A673 (cell line): ENCODE results near the gene BRAF. TPM values are rescaled to one million over a fixed set of nuclear protein-coding genes. Genes with fewer than 3 reads are reported as not detected.

Source experiments
- BruUV-seq: library from RNA; stranded (reverse); fragments of 400-500 nt; replicated peaks from 2 replicates; lab custom pipeline; 2021; lab: Mats Ljungman, UMichigan
- CTCF ChIA-PET: fragments of 300-600 bp; sonication (Branson Sonifier 250); formaldehyde crosslinking; loops from one replicate; lab custom pipeline; 2022; ENCODE audit warnings: antibody characterized with exemption; lab: Charles Lee
- POLR2A ChIA-PET: fragments of 300-600 bp; sonication (Branson Sonifier 250); formaldehyde crosslinking; loops from one replicate; lab custom pipeline; 2022; ENCODE audit warnings: antibody characterized with exemption; ENCODE audit not compliant: low non-redundant PET; lab: Charles Lee
- DNase-seq: peaks from one replicate; pipeline ENCODE4 v3.0.0-alpha.2; 2015; ENCODE audit warnings: low spot score
- H3K27ac ChIP-seq: fragments of 200-600 bp; sonication (generic); 2 replicates; pipeline ENCODE4 v1.5.1; 2016; ENCODE audit warnings: mixed run types, low read depth, mild to moderate bottlenecking, mixed read lengths, antibody characterized with exemption, low read length; ENCODE audit not compliant: poor library complexity, severe bottlenecking
- H3K27me3 ChIP-seq: fragments of 200-600 bp; sonication (generic); replicated peaks from 2 replicates; pipeline ENCODE4 v1.6.1; 2017; ENCODE audit warnings: mixed run types, low read depth, mild to moderate bottlenecking, mixed read lengths, antibody characterized with exemption, low read length; ENCODE audit not compliant: insufficient read depth, poor library complexity
- H3K36me3 ChIP-seq: fragments of 200-600 bp; sonication (generic); 2 replicates; pipeline ENCODE4 v1.6.1; 2016; ENCODE audit warnings: mixed run types, mild to moderate bottlenecking, mixed read lengths, antibody characterized with exemption, low read length; ENCODE audit not compliant: insufficient read depth, poor library complexity, severe bottlenecking
- H3K4me1 ChIP-seq: fragments of 200-600 bp; sonication (generic); 2 replicates; pipeline ENCODE4 v1.6.1; 2017; ENCODE audit warnings: mixed run types, mild to moderate bottlenecking, mixed read lengths, antibody characterized with exemption, low read length; ENCODE audit not compliant: insufficient read depth, poor library complexity, severe bottlenecking
- H3K4me3 ChIP-seq: fragments of 200-600 bp; sonication (generic); 2 replicates; pipeline ENCODE4 v1.5.1; 2016; ENCODE audit warnings: low read depth, mixed run types, mild to moderate bottlenecking, mixed read lengths, low read length; ENCODE audit not compliant: poor library complexity, severe bottlenecking
- H3K9me3 ChIP-seq: fragments of 200-600 bp; sonication (generic); 2 replicates; pipeline ENCODE4 v1.6.1; 2016; ENCODE audit warnings: mixed run types, low read depth, mild to moderate bottlenecking, mixed read lengths, antibody characterized with exemption, low read length; ENCODE audit not compliant: poor library complexity, severe bottlenecking
- EZH2 ChIP-seq: fragments of 200-600 bp; sonication (generic); IDR thresholded peaks from 2 replicates; pipeline ENCODE4 v1.6.1; 2017; ENCODE audit warnings: borderline replicate concordance, low read depth, mild to moderate bottlenecking, mixed read lengths, antibody characterized with exemption, low read length; ENCODE audit not compliant: poor library complexity, severe bottlenecking
- intact Hi-C: fragments of 100-400 bp; cut with micrococcal nuclease; formaldehyde crosslinking; loops from one replicate; pipeline ENCODE4 v1.10.0; 2022; ENCODE audit not compliant: unreplicated experiment
- total RNA-seq: library from RNA; stranded (reverse); gene quantifications from 2 replicates; pipeline ENCODE4 v1.2.3, GENCODE V29; 2021
- TF ChIP-seq, protein P1 (sequence below): fragments of 300-800, 200-600 bp; sonication (generic); conservative IDR thresholded peaks from 2 replicates; pipeline ENCODE4 v1.5.1; 2017; ENCODE audit warnings: low read depth, mild to moderate bottlenecking, antibody characterized with exemption, low read length, moderate library complexity, mixed read lengths

The BRAF gene
- total RNA-seq, 1 experiment from 2014 or later: 31.8 TPM

DNA sequence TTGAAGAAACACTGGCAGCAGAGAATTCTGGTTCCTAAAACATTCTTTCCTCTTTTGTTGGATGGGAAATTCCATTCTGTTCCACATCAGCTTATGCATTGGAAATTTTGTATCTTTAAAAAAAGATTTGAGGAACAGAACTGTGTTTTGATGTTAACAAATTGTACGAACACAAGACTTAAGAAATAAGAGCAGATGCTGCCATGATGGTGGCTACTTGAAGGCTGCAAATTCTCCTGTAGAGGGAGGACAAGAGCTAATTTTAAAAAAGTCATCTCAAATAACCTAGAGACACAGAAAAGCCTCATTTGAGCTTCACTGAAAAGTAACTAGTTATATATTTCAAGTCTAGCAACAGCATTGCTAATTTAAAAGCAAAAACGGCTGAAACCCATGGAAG, 198.4 kb downstream of the BRAF start:
- DNase-seq: peak; percentile 28
- no TSS peak for BruUV-seq

DNA sequence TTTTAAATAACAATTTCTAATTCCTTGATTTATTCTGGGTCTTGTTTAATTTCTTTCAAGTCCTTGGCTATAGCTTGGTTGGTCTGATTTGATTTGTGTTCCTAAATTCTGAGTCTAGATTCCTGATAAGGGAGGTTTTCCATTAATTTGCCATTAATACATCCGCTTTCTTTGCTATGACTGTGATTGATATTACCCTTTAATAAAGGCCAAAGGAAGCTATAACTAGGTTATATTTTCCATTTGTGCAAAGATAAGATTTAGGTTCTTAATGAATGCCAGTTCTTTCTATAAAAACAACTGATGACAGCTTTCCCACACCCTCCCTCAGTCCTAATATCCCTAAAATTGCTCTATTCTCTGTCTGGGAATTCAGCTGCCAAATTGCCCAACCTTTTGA, 200.0 kb downstream of the BRAF start:
- intact Hi-C loops: no loop called here
- Histone ChIP-seq H3K27me3 (no peaks in the 10 kb centered on the region), H3K4me1 (no peaks in the 10 kb centered on the region), H3K4me3 (no peak overlapping the region), H3K9me3 (no peaks in the 10 kb centered on the region), H3K36me3 (no peaks in the 10 kb centered on the region), H3K27ac (no peak overlapping the region)
- no peak for DNase-seq
- TF ChIP-seq, protein P1, sequence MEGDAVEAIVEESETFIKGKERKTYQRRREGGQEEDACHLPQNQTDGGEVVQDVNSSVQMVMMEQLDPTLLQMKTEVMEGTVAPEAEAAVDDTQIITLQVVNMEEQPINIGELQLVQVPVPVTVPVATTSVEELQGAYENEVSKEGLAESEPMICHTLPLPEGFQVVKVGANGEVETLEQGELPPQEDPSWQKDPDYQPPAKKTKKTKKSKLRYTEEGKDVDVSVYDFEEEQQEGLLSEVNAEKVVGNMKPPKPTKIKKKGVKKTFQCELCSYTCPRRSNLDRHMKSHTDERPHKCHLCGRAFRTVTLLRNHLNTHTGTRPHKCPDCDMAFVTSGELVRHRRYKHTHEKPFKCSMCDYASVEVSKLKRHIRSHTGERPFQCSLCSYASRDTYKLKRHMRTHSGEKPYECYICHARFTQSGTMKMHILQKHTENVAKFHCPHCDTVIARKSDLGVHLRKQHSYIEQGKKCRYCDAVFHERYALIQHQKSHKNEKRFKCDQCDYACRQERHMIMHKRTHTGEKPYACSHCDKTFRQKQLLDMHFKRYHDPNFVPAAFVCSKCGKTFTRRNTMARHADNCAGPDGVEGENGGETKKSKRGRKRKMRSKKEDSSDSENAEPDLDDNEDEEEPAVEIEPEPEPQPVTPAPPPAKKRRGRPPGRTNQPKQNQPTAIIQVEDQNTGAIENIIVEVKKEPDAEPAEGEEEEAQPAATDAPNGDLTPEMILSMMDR: no peak
- no peak for TF ChIP-seq EZH2
- BruUV-seq: no TSS peak
- CTCF ChIA-PET: no interaction called here
- POLR2A ChIA-PET: no interaction called here

More for the DNA sequence above, 198.4 kb downstream of the BRAF start:
- no peak for TF ChIP-seq EZH2
- TF ChIP-seq, protein P1: peak; percentile 52
- intact Hi-C loops: no loop called here
- Histone ChIP-seq H3K4me3 (no peak overlapping the region), H3K27ac (no peak overlapping the region), H3K4me1 (no peaks in the 10 kb centered on the region), H3K27me3 (no peaks in the 10 kb centered on the region), H3K36me3 (no peaks in the 10 kb centered on the region), H3K9me3 (no peaks in the 10 kb centered on the region)
- ChIA-PET CTCF (interaction anchor here (0.6 to 1.0 kb wide), 2 partner anchors 9 to 51 kb away, joined by 3 read pairs; no protein-coding TSS in a partner anchor), POLR2A (no interaction called here)

DNA sequence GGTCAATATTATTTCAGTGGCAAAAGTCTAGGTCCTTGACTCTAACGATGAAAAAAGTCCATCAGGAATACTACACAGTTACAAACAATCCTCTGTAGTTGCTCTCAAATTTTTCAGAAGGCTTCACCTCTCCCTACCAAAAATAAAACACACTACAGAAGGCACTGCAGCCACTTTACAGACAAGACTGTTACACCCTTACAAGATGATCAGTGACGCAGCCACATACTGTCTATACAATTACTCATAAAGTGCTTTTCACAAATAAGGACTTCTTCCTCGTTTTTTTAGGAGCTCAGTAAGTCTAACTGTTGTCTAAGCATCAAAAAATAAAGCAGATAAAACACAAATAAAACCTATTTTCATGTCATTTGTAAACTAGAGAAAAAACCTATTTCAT, 201.2 kb downstream of the BRAF start:
- H3K27ac ChIP-seq: no peak overlapping the region
- intact Hi-C loops: no loop called here
- H3K4me3 ChIP-seq: no peak overlapping the region
- no peaks in the 10 kb centered on the region for H3K36me3 ChIP-seq
- no peaks in the 10 kb centered on the region for H3K4me1 ChIP-seq
- no peak for DNase-seq
- TF ChIP-seq, protein P1: no peak
- no peak for TF ChIP-seq EZH2
- no TSS peak for BruUV-seq
- CTCF ChIA-PET: interaction anchor here (0.6 kb wide), 1 partner anchor 49 kb away, joined by 3 read pairs; no protein-coding TSS in a partner anchor
- H3K9me3 ChIP-seq: no peaks in the 10 kb centered on the region
- no peaks in the 10 kb centered on the region for H3K27me3 ChIP-seq
- POLR2A ChIA-PET: no interaction called here
